GM12872 (cell line): ENCODE measurements around the gene SHISA9.

Experiments used
- CTCF ChIP-seq: IDR thresholded peaks from 3 replicates; pipeline ENCODE4 v1.5.1; 2011; ENCODE audit warnings: low read depth, mild to moderate bottlenecking, low read length, moderate library complexity; ENCODE audit not compliant: insufficient read depth

The SHISA9 gene

GRCh38 chr16:13254998-13255614 is 353.7 kb downstream of the SHISA9 start:
- TF ChIP-seq CTCF = no peak

- TF ChIP-seq CTCF = no peak
These were observed 361.1 kb downstream of the SHISA9 start for GRCh38 chr16:13262270-13263090.

GRCh38 chr16:13264749-13265552 is 363.6 kb downstream of the SHISA9 start:
- no peak for TF ChIP-seq CTCF

GRCh38 chr16:13269359-13269758 is 368.0 kb downstream of the SHISA9 start:
- no peak for TF ChIP-seq CTCF

- no peak for TF ChIP-seq CTCF
These were observed 368.6 kb downstream of the SHISA9 start for GRCh38 chr16:13269905-13270528.

- TF ChIP-seq CTCF = no peak
These were observed 369.2 kb downstream of the SHISA9 start for GRCh38 chr16:13270602-13271001.

GRCh38 chr16:13289515-13289914 is 388.1 kb downstream of the SHISA9 start:
- TF ChIP-seq CTCF = no peak
